Liver (tissue), 3 donors: ENCODE measurements around the gene BTF3L4.

ENCODE experiments used
- EGR1 ChIP-seq, 2 donors: IDR thresholded peaks; 2 replicates each; pipeline ENCODE4 v1.6.1; 2016 to 2018; ENCODE audit warnings: antibody characterized with exemption in 2 of 2, low read depth in 2 of 2
- GABPA ChIP-seq, 2 donors: IDR thresholded peaks in 1 of 2; conservative IDR thresholded peaks in 1 of 2; 2 replicates each; pipeline ENCODE4 v1.6.1; 2016; ENCODE audit warnings: antibody characterized with exemption in 2 of 2, mild to moderate bottlenecking in 1 of 2, moderate library complexity in 1 of 2
- RAD21 ChIP-seq, 2 donors: IDR thresholded peaks; 2 replicates each; pipeline ENCODE4 v1.6.1; 2016; ENCODE audit warnings: antibody characterized with exemption in 2 of 2, mild to moderate bottlenecking in 2 of 2
- REST ChIP-seq: IDR thresholded peaks from 2 replicates; pipeline ENCODE4 v1.6.1; 2016; ENCODE audit warnings: antibody characterized with exemption, mild to moderate bottlenecking
- TAF1 ChIP-seq: conservative IDR thresholded peaks from 2 replicates; pipeline ENCODE4 v1.6.1; 2016; ENCODE audit warnings: antibody characterized with exemption, mild to moderate bottlenecking
- YY1 ChIP-seq: IDR thresholded peaks from 2 replicates; pipeline ENCODE4 v1.6.1; 2016; ENCODE audit warnings: antibody characterized with exemption, mild to moderate bottlenecking
- TF ChIP-seq, protein P1 (sequence below): fragments of 150-350 bp; IDR thresholded peaks from 2 replicates; pipeline ENCODE4 v1.5.1; 2017; ENCODE audit warnings: improper control_type of control experiment, low read depth, low read length; ENCODE audit not compliant: missing input control
- TF ChIP-seq, protein P2 (sequence below): IDR thresholded peaks from 2 replicates; pipeline ENCODE4 v1.6.1; 2016; ENCODE audit warnings: antibody characterized with exemption
- TF ChIP-seq, protein P3 (sequence below): IDR thresholded peaks from 2 replicates; pipeline ENCODE4 v1.6.1; 2016; ENCODE audit warnings: antibody characterized with exemption
- donor health status: healthy.
- donor health status: healthy.

DNA sequence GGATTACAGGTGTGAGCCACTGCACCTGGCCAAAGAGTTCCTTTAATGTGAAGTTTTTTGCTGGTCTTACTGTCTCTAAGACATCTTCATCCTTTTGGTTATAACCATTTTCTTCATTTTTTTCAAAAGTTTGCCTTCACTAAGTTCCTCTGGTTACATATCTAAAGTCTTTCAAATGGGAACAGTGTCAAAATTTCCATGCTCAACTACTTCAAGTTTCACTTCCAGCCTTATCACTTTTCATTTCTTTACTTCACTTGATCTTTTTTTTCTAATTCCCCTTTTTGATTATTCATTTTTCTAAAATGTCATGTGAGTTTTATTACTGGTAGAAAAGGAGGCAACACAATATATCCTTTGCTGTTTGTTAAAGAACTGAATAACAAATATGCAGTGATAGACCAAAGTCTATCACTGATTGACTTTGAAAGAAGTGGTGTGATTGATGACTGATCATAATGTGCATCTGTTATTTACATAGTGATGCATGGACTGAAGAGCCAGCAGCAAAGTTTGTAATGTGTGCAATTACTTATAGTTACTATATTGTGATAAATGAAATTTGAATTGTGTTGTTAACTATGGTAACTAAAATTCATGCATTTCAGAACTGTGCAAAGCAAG, 69.8 kb downstream of the BTF3L4 start:
- TF ChIP-seq TAF1 (no peak), YY1 (no peak), REST (no peak), RAD21 (IDR thresholded peaks at IDR 0.05) (no peak), EGR1 (IDR thresholded peaks at IDR 0.05; ENCODE audit: low read depth in 2 of 2) (no peak), GABPA (IDR thresholded peaks at IDR 0.05 in 1 of 2, conservative IDR thresholded peaks at IDR 0.05 in 1 of 2) (no peak)
- TF ChIP-seq, protein P1, sequence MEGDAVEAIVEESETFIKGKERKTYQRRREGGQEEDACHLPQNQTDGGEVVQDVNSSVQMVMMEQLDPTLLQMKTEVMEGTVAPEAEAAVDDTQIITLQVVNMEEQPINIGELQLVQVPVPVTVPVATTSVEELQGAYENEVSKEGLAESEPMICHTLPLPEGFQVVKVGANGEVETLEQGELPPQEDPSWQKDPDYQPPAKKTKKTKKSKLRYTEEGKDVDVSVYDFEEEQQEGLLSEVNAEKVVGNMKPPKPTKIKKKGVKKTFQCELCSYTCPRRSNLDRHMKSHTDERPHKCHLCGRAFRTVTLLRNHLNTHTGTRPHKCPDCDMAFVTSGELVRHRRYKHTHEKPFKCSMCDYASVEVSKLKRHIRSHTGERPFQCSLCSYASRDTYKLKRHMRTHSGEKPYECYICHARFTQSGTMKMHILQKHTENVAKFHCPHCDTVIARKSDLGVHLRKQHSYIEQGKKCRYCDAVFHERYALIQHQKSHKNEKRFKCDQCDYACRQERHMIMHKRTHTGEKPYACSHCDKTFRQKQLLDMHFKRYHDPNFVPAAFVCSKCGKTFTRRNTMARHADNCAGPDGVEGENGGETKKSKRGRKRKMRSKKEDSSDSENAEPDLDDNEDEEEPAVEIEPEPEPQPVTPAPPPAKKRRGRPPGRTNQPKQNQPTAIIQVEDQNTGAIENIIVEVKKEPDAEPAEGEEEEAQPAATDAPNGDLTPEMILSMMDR = no peak
- TF ChIP-seq, protein P2, sequence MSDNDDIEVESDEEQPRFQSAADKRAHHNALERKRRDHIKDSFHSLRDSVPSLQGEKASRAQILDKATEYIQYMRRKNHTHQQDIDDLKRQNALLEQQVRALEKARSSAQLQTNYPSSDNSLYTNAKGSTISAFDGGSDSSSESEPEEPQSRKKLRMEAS = no peak
- TF ChIP-seq, protein P3, sequence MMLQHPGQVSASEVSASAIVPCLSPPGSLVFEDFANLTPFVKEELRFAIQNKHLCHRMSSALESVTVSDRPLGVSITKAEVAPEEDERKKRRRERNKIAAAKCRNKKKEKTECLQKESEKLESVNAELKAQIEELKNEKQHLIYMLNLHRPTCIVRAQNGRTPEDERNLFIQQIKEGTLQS = no peak
